Loucy (cell line): ENCODE measurements around the gene MICAL3.

Source experiments
- EZH2phosphoT487 ChIP-seq: fragments of 200-600 bp; IDR thresholded peaks from 2 replicates; pipeline ENCODE4 v1.6.1; 2018; ENCODE audit warnings: antibody characterized with exemption, mild to moderate bottlenecking, moderate library complexity, borderline replicate concordance
- TF ChIP-seq, protein P1 (sequence below): fragments of 200-600 bp; sonication (generic); conservative IDR thresholded peaks from 2 replicates; pipeline ENCODE4 v1.5.1; 2014; ENCODE audit warnings: mild to moderate bottlenecking, antibody characterized with exemption, low read length

- TF ChIP-seq, protein P1, sequence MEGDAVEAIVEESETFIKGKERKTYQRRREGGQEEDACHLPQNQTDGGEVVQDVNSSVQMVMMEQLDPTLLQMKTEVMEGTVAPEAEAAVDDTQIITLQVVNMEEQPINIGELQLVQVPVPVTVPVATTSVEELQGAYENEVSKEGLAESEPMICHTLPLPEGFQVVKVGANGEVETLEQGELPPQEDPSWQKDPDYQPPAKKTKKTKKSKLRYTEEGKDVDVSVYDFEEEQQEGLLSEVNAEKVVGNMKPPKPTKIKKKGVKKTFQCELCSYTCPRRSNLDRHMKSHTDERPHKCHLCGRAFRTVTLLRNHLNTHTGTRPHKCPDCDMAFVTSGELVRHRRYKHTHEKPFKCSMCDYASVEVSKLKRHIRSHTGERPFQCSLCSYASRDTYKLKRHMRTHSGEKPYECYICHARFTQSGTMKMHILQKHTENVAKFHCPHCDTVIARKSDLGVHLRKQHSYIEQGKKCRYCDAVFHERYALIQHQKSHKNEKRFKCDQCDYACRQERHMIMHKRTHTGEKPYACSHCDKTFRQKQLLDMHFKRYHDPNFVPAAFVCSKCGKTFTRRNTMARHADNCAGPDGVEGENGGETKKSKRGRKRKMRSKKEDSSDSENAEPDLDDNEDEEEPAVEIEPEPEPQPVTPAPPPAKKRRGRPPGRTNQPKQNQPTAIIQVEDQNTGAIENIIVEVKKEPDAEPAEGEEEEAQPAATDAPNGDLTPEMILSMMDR = no peak
- TF ChIP-seq EZH2phosphoT487 = no peak
Observed at GRCh38 chr22:17921871-17922821, 102.2 kb downstream of the MICAL3 start.
